NCI-H128 (cell line): ENCODE data around the gene LAMB1.
"Not testable (repeated sequence)": the region's sequence is repeated elsewhere in the genome, so short reads cannot be mapped to it uniquely, and the experiment has no call there.

ENCODE experiments used
- DNase-seq: peaks from one replicate; lab custom pipeline; 2025; ENCODE audit not compliant: unreplicated experiment; lab: John Stamatoyannopoulos, UW

The LAMB1 gene

DNA sequence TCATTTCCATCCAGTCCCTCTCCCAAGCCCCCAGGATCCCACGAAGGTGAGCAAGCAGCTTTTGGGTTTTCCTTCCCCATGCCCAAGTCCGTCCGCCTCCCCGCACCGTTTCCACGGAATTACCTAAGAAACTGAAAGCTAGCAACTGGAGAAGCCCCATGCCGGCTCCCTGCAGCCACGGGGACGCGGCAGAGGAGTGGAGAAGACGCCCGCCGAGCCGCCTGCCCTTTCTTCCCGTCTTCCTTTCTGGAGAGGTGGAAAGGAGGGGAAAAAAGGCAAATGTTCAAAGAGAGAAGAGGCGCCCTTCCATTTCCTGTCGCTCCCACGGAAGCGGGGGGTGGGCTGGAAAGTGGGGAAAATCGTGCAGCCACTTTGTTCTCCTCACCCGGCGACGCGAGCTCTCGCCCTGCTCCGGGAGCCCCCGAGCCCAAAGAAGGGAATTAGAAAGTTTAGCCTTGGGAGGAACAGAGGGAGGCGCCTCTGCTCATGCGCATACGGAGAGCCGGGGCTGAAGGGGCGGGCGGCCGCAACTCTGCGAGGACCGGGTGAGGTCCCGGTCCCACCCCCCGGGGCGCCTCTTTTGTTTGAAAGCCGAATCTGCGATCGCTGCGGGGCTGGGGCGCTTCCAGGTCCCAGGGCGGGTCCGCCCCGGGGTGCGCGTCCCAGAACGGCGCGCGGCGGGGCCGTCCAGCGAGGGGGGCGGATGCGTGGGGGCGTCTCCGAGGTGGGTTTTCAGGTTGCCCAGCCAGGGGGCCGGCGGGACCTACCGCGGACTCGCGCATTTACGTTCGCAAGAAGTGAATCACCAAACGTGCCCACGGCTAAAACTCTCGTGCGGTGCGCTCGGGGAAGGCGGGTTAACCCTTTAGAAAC lies at the start of gene LAMB1:
Gene LAMB1, minus strand, starts transcription at position 436 of the 873 bp plus-strand sequence. Its CDS starts 276 bp downstream, at position 160.
- DNase-seq = no peak

DNA sequence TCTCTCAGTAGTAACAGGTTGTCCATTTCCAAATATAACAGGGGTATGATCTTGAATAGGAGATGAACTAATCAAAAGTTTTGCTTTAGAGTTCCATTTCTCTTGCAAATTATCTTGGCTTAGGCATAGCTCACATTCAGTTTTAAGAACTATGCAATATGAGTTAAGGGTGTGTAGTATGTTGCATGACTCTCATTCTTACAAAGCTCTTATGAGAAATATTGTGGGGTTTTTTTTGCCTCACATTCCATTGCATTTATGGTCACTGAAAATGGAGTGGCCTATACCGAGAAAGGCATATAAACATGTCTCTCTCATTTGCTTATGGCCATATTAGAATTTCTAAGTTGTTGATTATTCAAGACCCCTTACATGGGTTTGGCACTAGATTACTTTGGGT lies 48.5 kb upstream of the LAMB1 start:
- DNase-seq = no peak

DNA sequence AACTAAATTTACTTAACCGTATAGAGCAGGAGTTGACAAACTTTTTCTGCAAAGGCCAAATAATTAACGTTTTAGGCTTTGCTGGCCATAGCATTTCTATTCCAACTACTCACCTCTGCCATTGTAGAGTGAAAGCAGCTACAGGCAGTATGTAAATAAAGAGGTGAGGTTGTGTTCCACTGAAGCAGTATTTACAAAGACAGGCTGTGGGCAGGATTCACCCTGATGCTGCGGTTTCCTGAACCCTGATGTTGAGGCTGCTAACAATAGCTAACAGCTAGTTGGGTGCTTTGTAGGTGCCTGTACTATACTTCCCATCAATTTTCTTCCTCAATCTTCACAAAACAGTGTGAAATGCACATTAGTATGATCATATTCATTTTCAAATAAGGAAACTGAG lies 47.0 kb upstream of the LAMB1 start:
- no peak for DNase-seq

DNA sequence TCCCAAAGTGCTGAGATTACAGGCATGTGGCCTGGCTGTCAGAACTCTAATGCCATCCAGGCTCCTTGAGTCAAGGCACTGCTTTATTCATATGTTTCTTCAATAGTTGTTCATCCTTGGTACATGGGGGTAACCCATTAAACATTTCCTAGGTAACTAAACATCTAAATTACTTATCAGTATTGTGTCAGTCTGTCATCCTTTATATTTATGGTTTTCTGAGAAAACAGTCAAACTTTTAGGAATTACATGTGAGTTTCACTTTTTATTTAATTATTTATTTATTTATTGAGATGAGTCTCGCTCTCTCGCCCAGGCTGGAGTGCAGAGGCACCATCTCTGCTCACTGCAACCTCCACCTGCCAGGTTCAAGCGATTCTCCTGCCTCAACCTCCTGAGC lies 45.5 kb upstream of the LAMB1 start:
- DNase-seq = no peak

DNA sequence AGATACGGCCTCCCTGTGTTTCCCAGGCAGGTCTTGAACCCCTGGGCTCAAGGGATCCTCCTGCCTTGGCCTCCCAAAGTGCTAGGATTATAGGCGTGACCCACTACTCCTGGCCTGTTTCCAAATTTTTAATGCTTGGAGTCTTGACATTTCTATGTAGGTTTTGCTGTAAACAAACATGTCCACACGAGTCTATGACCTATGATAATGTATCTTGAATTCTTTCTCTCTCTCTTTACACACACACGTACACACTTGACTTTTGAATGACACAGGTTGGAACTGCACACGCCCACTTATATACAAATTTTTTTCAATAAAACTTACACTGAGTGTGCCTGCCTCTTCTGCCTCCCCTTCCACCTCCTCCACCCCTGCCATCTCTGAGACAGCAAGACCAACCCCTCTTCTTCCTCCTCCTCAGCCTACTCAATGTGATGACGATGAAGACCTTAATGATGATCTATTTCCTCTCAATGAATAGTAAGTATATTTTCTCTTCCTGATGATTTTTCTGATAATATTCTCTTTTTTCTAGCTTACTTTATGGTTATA lies 44.1 kb upstream of the LAMB1 start:
- no peak for DNase-seq

DNA sequence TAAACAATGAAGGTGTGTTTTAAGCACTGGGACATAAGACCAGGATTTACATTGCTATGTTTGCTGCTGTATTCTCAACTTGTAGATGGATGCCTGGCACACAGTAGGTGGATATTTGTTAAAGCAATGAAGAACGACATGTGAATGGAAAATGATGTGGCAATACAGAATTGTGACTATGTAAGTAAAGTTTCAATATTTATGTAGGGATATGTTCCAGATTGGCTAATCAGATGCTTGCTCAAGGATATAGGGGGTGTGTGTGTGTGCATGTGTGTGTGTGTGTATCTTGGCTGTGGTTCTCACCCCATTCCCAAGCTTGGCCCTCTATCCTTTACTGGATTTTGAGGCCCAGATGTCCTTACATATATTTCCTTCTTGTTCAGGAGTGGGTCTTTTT lies 42.7 kb upstream of the LAMB1 start:
- no peak for DNase-seq

DNA sequence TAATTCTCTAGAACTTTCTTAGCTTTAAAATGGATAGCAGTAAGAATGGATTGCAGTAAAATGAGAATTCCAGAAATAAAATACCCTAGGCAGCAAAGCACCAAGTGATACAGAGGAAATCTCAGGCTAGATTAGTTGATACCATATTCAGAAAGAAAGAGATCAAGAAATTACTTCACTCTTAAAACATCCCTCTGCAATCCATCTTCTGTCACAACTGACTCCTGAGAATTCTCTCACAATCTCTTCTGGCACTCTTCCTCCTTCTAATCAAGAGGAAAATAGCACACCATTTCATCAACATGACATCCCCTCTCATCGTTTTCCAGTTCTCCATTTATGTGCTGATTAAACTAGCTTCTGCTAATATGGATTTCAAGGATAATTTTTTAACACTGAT lies 42.2 kb upstream of the LAMB1 start:
- no peak for DNase-seq

DNA sequence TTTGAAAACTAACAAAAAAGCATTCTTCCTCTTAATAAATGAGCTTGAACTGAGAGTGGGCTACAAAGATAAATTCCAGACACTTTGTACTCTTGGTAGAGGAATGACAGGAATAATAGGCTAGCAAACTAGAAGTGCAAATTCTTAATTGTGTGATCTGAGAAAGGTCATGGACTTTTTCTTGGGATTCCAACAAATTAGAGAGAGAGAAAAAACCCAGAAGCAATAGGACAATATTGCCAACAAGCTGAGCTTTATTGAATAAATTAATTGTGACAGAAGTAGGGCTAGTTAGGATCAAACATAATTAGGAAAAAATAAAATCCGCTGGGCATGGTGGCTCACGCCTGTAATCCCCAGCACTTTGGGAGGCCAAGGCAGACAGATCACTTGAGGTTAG lies 41.4 kb upstream of the LAMB1 start:
- no peak for DNase-seq

DNA sequence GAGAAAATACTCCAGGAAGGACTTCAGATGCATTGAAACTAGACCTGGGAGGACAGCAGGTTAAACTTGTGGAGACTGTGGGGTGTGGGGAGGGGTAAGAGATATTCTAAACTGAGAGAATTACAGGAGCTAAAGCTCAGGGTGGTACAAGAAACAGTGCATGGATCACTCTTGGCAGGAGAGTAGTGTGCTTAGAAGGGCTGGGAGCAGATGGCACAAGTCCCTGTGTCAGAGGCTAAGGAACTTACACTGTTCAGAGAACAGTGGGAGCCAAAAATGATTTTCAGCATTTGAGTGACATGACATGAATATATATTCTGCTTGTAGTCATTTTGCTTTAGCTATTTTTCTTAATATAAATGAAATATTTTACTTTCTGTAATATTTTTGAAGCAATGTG lies 36.0 kb upstream of the LAMB1 start:
- DNase-seq = no peak

DNA sequence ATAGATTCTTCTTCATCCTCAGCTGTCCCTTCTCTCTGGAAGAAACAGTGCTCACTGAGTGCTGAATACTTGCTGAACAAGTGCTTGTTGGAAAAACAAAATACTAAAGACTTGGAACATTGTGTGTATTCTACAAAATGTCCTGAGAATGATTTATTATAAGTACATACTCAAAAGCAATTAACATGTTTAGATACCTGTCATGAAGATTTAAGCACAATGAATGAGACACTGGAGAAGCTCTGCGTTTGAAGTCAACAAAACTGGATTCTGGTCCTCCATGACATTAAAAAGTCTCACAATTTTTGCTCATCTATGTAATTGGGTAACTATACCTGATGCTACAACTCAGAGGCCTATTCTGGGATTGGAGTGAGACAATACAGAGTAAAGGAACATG lies 34.8 kb upstream of the LAMB1 start:
- DNase-seq = no peak

DNA sequence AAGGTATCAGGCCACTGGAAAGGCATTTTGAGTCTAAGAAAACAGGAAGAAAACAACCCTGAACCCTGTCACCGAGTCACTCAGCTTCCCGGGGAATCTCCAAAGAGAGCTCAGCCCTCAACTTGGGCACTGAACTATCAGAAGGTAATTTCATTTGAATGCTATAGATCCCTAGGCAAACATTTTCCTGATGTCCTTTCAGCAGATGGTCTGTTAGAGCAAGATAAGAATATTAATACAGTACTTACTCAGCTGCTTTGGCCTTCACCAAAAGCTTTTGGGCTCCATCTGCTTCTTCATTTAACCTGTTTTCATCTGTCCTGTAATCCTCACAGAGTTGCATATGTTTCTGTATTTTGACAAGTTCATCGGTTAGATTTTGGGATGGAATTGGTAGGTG lies 34.2 kb upstream of the LAMB1 start:
- DNase-seq = no peak

DNA sequence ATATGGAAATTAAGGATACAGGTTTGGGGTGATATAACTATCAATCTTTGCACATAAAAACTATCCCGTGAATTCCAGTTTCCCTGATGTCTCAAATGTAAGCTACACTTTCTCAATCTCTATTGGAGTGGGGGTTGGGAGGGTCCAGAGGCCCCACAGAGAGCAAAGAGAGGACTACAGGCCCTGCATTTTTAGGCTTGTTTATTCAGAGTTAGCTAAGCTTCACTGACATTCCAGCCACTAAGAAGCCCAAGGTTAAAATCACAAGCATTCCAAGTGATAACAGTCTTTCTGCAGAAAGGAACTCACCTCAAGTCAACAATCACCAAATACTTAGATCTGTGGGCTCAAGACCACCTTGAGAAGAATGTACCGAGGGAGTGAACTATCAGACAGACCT lies 31.6 kb upstream of the LAMB1 start:
- DNase-seq = no peak

DNA sequence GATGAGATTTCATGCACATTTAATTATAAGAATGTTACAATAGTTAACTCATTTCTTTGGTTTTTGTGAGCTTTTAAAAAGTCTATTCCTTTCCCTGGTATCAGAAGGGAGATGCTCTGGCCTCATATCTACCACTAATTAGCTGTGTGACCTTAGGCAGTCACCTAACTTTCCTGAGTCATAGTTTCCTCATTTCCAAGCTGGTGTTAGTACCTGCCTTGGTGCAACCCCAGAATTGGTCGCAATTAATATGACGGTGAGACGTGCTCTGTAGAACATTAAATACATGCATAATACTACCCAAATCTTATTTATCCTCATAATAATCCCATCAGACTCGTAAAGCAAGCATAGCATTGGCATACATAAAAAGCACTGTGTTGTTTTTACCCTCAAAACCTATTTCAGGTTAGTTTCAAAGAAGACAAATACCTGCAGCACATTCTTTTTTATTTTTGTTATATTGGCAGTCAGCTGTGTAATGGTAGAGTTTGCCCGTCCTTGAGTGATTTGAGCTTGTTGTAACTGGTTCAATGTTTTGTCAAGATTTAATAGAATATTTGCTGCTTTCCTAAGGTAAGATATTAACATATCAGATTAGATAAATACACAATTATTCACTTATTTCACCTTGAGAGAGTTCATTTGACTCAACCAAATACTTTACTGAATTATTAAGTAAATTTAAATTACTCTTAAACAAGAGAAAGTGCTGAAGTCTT lies 31.0 kb upstream of the LAMB1 start:
- DNase-seq = no peak

DNA sequence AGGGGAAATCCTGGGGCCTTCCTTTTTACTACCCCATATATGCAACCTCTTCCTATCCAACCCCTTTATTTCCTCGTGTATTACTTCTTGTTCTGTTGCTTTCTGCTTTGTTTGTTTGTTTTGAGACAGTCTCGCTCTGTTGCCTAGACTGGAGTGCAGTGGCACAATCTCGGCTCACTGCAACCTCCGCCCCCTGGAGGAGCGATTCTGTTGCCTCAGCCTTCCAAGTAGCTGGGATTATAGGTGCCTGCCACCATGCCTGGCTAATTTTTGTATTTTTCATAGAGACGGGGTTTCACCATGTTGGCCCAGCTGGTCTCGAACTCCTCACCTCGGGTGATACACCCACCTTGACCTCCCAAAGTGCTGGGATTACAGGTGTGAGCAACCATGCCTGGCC lies 30.3 kb upstream of the LAMB1 start:
- not testable (repeated sequence) for DNase-seq

DNA sequence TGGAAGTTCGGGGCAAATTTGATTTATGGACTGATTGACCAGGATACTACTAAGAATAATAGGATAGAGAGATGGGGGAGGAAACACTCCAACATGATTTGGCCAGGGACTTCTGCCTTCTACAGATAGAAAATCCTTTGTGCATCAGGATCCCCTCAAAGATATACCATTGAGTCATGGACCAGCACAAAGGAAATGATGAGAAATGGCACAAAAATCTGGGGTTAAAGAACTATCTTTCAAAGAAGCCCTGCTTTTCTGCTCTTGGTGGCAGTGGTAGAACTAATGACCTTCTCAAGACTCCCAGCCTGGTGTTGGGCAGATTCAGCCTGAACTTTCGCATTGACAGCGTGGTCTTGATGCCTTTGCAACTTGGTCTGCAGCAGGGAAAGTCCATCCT lies 27.6 kb upstream of the LAMB1 start:
- DNase-seq = no peak

DNA sequence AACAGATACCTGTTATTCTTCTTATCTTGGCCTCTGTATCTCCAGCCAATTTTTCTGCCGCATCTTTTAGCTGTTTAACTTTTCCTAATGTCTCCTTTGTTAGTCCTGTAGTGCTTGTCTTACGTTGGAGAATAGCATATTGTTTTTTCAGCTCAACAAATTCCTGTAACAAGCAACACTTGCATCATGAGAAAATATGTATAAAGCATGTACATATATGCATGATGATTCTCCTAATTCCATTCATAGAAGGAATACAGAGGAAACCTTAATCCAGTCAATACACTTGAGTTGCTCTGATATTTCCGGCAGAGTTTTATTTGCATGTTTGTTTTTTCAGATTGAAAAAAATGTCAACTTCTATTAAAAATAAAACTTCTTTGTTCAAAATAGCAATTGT lies 26.1 kb upstream of the LAMB1 start:
- no peak for DNase-seq

DNA sequence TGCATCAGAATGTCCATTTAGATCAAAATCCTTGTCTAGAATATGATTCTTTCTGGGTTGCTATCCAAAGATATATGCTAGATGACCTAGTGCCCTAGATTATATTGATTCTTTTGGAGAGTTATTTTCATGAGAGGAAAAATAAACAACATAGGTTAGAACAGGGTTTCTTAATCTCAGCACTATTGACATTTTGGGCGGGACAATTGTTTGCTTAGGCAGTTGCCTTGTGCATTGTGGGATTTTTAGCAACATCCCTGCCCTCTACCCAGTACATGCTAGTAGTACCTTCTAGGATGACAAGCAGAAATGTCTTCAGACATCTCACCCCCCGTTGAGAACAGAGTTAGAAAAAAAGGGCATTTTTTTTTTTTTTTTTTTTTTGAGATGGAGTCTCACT lies 25.1 kb upstream of the LAMB1 start:
- DNase-seq = no peak

DNA sequence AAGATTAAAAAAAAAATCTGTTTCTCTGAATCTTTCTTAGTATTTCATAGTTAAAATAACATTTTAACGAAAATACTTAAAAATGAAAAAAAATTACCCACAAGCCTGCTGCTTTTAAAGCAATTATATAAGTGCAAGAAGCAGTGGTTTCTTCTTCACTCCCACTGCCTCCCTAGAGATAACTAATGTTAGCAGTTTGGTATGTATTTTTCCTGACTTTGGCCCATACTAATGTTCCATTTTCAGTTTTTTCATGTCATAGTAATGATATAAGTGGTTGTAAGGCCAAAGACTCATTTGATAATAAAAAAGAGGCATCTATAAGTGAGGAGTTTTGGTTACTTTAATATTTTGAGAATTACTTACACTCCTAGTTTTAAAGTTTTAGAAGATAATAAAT lies 24.3 kb upstream of the LAMB1 start:
- DNase-seq = no peak

DNA sequence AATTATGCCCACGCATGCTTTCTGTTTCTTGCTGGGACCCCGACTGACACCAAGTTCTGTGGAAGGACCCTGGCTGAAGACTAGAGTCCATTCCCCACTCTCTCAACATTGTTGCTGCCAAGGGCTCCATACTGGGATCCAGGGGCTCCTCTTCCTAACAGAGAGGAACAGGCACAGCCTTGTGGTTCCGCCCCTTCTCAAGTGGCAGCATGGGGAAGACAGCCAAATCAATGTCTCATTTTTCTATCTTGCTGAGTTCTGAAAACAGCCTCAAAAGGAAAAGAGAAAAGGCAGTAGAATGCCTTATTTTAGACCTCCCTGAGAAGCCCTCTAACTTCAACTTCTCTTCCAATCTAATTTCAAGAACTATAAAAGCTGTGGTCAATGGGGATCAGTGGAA lies 23.7 kb upstream of the LAMB1 start:
- DNase-seq = no peak

DNA sequence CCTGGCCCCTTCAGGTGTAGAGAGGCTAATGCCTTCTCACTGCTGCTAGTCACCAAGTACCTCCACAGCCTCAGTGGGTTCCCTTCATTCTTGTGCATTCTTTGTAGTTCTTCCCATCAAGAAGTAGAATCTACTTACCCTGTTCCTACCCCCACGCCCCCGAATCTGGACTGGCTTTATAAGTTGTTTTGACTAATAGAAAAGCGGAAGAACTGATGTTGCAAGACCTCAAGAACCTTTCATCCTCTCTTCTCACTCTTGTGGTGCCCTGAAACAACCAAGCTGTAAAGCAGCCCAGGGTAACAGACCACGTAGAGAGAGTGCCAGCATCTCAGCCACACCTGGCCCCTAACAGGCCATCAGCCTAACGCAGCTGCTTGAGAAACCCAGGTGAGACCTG lies 23.2 kb upstream of the LAMB1 start:
- DNase-seq = no peak

DNA sequence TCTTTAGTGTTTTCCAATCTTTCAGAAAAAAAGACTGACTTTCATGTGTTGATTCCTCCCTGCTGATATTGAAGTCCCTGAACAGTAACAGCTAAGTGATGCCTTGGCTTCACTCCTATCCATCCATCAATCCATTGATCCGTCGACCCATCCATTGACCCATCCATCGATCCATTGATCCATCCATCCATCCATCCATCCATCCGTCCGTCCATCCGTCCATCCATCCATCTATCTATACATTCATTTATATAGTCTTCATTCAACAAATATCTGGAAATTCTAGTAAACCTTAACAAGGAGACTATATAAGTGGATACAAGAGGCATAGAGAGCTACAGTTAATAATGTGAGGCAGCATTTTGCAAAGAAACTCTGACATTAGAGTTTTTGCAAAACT lies 21.6 kb upstream of the LAMB1 start:
- DNase-seq = no peak

DNA sequence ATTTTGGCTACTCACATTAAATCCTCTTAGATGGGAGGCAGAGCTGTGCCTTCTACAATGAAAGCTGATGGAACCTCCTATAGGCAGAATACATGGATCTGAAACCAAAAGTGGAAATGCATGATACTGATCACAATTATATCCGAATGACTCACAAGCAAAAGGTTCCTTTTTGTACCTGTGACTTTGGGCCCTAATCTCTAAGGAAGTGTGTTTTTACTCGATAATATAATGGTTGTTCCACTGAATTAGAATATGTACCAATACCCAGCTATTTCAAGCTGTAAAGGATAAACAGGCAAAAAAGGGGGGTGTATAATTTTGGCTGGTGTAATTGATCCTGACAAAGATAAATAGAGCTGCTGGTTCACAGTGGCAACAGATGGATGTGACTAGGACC lies 17.6 kb upstream of the LAMB1 start:
- no peak for DNase-seq
